ENCODE results near the gene PARP2.
"Not testable (repeated sequence)": the region's sequence is repeated elsewhere in the genome, so short reads cannot be mapped to it uniquely, and the experiment has no call there.

PARP2 gene

DNA sequence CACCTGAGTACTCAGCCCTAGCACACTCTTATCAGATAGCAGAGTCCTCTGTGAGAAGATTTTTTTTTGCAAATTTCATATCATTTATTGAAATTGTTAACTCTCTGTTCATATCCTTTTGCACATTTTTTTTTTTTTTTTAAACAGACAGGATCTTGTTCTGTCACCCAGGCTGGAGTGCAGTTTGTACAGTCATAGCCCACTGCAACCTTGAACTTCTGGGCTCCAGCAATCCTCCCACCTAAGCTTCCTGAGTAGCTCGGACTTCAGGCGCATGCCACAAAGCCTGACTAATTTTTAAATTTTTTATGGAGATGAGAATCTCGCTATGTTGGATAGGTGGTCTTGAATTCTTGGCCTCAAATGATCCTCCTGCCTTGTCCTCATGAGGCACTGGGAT lies 4.3 kb downstream of the PARP2 start:
- DNase-seq (ENCODE audit: low spot score): no peak

DNA sequence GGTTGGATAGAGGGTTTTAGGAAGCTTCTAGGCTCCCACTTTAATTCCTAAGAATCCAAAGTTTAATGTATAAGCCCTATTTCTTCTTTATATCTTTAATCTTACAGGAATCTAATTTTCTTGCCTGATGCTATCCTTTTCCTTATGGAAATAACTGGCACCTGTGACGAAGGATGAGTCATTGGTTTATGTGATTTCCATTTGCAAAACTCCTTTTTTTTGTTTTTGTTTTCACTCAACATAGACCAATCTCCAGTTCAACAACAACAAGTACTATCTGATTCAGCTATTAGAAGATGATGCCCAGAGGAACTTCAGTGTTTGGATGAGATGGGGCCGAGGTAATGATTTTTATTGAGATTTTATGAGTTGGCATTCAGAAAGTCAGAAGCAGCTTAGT lies 6.8 kb downstream of the PARP2 start:
- no peak for DNase-seq (ENCODE audit: low spot score)

DNA sequence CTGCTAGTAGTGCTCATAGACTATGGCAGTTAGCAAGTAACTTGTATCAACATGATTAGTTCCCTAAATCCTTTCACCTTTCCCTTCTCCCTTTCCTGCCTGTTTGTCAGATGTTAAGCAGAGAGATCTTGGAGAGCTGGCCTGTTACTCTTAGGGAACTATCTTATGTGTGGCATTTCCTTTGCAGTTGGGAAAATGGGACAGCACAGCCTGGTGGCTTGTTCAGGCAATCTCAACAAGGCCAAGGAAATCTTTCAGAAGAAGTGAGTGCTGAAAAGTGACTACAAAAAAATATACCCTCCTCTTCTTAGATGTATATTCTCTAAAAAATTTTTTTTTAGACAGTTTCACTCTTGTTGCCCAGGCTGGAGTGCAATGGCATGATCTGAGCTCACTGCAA lies 7.4 kb downstream of the PARP2 start:
- DNase-seq (ENCODE audit: low spot score): no peak

DNA sequence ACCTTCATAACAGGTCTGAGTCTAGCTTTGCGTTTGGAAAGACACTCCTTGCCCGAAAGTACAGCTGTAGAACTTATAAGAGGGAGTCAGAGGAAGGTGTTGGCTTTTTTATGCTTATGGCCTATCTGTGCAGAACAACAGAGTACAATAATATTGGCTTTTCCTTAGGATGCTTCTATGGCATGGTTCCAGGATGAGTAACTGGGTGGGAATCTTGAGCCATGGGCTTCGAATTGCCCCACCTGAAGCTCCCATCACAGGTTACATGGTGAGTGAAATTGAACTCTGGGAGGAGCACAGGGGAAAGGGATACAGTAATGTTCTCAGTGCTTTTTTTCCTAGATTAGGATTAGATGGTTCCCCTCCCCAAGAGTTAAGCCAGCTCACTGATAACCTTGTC lies 13.0 kb downstream of the PARP2 start:
- no peak for DNase-seq (ENCODE audit: low spot score)

DNA sequence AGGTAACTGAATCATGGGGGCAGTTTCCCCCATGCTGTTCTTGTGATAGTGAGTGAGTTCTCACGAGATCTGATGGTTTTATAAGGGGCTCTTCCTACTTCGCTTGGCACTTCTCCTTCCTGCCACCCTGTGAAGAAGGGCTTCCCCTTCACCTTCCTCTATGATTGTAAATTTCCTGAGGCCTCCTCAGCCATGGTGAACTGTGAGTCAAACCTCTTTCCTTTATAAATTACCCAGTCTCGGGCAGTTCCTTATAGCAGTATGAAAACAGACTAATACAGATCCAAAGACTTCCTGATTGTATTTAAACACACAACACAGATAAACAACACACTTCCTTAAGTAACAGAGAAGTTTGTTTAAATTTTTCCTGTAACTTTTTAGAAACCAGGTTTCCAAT lies 15.0 kb downstream of the PARP2 start:
- not testable (repeated sequence) for DNase-seq (ENCODE audit: low spot score)

DNA sequence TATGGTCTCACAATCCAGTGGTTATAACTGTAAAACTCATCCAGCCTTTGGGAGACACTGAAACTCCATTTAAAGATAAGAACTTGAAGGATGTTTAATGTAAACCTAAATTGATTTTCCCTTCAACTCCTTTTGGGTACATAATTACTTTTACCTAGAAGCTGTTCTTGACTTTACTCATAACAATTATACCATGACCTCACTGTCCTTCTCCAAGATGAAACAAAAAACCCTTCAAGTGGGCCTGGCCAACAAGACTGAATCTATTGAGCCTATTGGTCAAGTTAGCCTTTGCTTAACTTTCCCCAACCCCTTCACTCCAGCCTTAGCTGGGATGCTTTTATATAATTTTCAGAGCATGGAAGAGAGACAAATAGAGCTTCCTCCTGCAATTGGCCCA lies 22.5 kb downstream of the PARP2 start:
- no peak for DNase-seq (ENCODE audit: low spot score)

DNA sequence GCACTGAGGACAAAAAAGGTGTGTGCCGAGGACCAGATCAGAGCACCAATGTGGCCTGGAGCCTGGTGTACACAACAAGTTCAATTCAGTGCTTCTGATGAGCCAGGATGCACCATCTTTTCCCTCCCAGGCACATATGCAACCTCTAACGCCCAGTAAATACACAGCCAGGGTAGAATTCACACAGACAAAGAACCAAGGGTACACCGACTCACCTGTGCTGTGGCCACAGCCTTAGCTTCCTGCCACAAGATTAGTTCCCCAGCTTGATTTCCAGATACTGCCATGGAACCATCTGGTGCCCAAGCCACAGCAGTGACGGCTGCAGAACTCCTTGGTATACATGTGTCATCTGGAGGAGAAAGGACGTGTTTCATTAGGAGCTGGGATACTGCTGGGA lies 29.4 kb downstream of the PARP2 start:
- no peak for DNase-seq (ENCODE audit: low spot score)

DNA sequence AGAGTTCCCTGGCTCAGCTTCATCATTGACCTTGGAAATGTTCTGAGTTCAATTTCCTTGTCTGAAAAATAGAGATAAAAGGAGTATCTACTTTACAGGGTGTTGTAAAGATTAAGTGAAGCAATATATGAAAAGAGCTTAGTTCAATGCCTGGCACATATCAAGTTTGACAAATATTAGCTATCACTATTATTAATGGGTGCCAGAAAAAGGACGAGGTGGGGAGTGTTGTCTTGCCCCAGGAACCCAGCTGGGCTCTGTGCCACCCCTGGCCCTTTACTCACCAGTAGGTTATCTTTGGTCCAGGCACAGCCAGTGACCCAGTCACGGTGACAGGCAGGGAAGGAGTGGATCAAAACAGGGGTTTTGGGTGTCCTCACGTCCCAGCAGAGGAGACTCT lies 32.0 kb downstream of the PARP2 start:
- DNase-seq (ENCODE audit: low spot score): no peak

- no peak for DNase-seq (ENCODE audit: low spot score)
These were observed 32.7 kb downstream of the PARP2 start for GRCh38 chr14:20376071-20376588.

DNA sequence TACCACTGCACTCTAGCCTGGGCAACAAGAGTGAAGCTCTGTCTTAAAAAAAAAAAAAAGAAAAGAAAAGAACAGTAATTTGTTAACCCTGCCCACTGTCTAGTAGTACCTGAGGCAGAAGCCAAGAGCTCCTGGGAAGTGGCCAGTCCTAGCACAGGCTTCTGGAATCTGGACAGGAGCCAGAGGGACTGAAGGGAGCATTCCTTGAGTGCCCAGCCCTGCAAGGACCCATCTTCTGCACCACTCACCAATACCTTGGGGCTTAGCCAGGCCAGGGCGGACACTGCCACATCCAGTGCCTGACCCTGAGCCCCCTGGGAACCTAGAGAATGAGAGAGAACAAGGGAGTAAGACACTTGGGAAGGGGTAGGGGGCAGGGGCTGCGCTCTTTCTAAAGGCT lies 33.7 kb downstream of the PARP2 start:
- DNase-seq (ENCODE audit: low spot score): no peak

GRCh38 chr14:20379743-20380142 lies 36.3 kb downstream of the PARP2 start:
- no peak for DNase-seq (ENCODE audit: low spot score)

DNA sequence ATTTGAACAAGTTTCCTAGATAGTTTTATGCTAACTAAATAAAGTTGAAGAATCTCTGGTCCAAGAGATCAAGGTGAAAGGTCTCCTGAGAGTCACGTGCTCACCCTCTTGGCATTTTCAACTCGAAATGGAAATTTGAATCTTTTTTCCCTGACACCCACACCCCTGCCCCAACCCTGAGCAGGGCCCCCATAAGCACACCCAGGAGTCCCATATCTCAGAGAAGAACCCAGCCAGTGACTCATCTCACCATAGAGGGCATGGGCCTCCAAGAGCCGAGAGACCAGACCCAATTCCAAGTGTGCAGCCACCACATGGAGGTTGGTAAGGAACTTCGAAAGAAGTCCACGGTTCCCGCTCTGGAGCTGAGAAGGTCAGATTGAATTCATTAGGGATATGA lies 37.2 kb downstream of the PARP2 start:
- no peak for DNase-seq (ENCODE audit: low spot score)

DNA sequence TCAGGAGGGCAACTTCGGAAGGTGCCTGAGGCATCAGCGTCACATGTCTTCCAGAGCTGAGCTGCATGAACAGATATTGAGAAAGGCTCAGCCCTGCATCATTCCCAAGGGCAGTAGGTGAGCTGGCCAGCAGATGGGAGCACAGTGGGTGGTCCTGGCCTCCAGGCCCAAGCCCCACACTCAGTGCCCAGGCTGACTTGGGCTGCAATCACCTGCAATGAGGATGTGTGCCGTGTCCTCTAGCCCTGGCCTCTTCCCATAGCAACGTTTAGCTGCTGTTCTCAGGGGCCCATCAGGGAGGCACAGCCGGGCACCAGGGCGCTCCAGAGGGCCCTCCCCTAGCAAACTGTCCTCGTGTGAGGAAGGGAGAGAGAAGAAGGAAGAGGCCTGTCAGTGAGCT lies 37.9 kb downstream of the PARP2 start:
- no peak for DNase-seq (ENCODE audit: low spot score)

- no peak for DNase-seq (ENCODE audit: low spot score)
These were observed 39.1 kb downstream of the PARP2 start for GRCh38 chr14:20382526-20382925.

- DNase-seq (ENCODE audit: low spot score): no peak
These were observed 39.6 kb downstream of the PARP2 start for GRCh38 chr14:20383032-20383431.

DNA sequence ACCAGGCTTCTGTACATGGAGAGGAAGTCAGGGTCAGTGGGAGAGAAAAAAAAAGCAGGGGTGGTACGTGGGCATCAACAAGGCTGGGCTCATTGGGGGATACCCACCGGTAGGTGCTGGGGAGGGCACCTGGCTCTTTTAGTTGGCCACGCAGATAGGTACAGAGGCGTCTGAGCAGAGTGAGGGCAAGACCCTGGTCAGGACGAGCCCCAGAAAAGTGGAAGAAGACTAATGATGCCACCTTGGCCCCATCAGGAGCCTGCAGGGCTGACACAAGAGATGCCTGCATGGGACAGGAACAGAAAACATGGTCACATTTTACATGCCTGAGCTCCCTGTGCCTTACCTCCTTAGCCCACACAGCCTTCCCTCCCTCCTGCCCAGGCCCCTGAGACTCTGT lies 40.2 kb downstream of the PARP2 start:
- no peak for DNase-seq (ENCODE audit: low spot score)

GRCh38 chr14:20384321-20384720 lies 40.9 kb downstream of the PARP2 start:
- no peak for DNase-seq (ENCODE audit: low spot score)

DNA sequence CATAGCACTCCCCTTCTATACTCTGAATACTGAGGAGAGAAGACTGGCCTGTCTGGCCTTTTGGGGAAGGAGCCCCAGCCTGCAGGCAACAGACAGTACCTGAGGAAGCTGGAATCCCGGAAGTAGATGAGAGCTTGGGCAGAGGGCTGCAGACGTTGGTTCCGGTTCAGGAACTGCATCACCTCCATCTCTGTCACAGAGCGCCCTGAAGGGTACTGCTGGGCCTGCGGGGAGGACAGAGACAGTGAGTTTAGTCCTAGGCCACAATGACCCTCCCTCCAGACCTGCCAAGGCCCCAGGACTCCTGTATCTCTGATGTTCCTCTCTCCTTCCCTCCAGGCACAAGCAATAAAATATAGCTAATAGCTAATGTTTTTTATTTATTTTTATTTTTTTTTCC lies 41.5 kb downstream of the PARP2 start:
- no peak for DNase-seq (ENCODE audit: low spot score)

- no peak for DNase-seq (ENCODE audit: low spot score)
These were observed 42.9 kb downstream of the PARP2 start for GRCh38 chr14:20386276-20386855.

GRCh38 chr14:20387576-20387975 lies 44.1 kb downstream of the PARP2 start:
- no peak for DNase-seq (ENCODE audit: low spot score)

DNA sequence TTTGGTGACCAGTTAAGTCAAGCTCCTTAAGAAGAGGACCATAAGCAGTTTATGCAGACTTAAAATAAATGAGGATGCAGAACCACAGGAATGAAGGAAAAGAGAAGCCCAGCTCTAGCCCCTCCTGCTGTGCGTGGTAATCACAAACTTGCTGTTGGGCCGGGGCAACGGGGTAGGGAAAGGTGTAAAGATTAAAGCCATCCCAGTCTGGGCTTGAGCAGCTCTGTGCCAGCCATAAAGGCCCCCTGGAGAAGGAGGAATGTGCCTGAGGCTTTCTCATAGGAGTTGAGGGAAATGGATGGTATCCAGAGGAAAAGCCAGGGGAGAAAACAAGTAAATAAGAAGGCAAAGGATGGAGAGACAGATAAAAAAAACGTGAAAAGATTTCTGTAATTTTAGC lies 44.7 kb downstream of the PARP2 start:
- DNase-seq (ENCODE audit: low spot score): no peak

- no peak for DNase-seq (ENCODE audit: low spot score)
These were observed 48.1 kb downstream of the PARP2 start for GRCh38 chr14:20391505-20391904.

DNA sequence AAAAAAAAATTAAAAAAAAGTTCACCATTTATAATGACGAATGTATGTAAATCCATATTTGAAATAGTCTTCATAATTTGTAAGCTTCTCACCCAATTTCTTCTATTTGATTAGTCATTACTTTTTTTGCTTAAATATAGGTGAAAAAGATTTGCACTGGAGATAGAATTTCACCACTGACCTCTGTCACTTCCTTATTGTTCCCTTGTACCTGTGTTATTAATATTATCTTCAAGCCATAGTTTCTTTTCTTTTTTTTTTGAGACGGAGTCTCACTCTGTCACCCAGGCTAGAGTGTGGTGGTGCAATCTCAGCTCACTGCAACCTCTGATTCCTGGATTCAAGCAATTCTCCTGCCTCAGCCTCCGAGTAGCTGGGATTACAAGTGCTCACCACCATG lies 54.1 kb downstream of the PARP2 start:
- DNase-seq (ENCODE audit: low spot score): no peak

- DNase-seq (ENCODE audit: low spot score): no peak
These were observed 57.1 kb downstream of the PARP2 start for GRCh38 chr14:20400589-20400964.

Measured in CD4-positive, alpha-beta T cell treated with Interleukin-6 at 100 ng/mL for 8 hours (primary cell).